HG03575 (cell line): ENCODE measurements around the gene ZNF598.
A peak's percentile ranks its signal among the peaks of the same experiment; 100 is the strongest.

Experiments used
- ATAC-seq: cut with Tn5 transposase; IDR thresholded peaks from one replicate; pipeline ENCODE4 v1.9.1; 2021; ENCODE audit not compliant: unreplicated experiment, insufficient number of reproducible peaks, low FRiP score; ENCODE audit errors: extremely low read depth

The ZNF598 gene

DNA sequence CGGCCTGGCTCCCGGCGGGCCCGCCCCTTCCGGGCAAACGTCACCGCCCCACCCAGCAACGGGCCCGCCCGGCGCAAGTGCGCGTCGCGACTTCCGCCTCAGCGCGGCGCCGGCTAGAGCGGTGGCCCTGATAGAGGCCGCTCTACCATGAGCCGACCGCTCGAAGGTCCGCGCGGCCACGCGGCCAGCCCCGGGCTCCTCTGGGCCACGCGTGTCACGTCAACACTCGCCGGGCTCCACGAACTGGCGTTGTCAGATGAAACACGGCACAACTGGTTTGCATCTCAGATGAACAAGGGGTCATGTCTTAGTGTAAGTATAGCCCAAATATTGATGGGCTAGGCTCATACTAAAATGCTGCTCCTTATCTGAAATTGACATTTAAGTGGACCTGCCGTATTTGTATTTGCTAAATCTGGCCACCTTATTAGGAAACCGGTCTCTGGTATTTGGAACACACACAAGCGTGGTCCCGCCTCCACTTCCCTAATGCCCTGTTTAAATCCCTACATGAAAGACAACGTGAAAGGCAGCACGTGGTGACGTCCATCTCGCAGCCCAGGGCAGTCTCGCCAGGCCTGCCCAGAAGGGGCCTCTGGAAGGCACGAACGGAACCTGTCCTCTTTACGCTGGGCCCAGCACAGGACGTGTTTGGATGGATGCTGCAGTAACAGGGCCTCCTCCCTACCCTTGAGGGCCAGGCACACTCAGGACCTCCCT is at the start of gene ZNF598:
TSS of gene ZNF598 (minus strand) at position 31 of the 720 bp plus-strand sequence.
- no peak for ATAC-seq

DNA sequence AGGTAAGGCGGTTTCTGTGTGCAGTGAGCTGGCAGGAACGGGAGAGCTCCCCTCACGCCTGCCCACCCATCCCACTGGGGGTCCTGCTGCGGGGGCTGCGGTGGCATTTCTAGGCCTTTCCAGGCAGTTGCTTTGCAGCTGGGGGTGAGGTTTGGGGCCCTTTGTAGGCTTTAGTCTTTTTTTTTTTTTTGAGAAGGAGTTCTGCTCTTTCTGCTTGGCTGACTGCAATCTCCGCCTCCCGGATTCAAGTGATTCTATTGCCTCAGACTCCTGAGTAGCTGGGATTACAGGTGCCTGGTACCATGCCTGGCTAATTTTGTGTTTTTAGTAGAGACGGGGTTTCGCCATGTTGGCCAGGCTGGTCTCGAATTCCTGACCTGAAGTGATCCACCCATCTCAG is 49.3 kb upstream of the ZNF598 start:
- ATAC-seq: no peak

DNA sequence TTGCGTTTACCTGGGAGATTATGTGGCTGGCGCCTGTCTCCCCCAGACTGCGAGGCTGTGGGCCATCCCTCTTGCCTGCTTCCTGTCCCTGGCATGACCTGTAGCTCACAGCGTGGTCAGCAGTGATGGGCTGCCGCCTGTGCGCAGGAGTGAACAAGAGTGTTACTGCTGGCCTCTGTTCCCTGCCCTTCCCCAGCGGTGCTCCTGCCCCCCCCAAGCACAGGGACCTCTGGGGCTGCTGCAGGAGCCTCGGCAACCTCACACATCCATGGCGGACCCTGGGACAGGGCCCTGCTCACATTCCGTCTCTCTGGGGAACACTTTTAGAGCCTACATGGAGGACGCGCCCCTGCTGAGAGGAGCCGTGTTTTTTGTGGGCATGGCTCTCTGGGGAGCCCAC is 48.8 kb upstream of the ZNF598 start:
- ATAC-seq: no peak

DNA sequence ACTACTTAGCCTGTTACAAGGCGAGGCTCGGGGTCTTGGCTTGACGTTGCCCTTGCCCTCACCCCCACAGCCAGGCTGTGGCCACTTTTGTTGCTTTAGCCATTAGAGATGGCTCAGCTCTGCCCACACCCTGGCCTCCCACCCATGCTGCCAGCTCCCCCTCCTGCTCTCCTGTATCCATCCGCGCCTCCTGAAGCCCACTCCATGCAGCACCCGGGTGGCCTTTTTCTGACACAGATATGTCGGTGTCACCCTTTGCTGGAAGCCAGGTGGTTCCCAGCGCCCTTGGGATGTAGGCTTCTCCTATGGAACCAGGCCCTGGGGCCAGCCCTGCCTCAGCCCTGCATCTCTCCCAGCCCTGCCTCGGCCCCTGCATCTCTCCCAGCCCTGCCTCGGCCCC is 47.8 kb upstream of the ZNF598 start:
- no peak for ATAC-seq

GRCh38 chr16:2056681-2057407 is 47.2 kb upstream of the ZNF598 start:
- no peak for ATAC-seq

DNA sequence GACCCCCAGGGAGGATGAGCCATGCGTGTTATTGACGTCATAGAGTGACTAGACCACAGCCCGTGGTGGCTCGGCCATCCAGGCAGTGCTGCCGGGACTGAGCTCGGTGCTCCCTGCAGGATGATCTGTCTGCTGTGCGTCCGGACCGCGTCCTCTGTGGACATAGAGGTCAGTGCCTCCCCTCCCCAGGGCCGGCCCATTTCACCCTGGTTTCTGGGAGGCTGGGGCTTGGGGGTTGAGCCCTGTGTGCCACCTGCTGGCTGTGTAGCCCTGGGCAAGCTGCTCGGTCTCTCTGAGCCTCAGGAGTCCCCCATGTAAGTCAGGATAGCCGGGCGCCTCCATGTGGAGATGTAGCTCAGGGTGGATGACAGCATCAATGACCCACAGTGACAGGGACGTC is 46.5 kb upstream of the ZNF598 start:
- no peak for ATAC-seq

DNA sequence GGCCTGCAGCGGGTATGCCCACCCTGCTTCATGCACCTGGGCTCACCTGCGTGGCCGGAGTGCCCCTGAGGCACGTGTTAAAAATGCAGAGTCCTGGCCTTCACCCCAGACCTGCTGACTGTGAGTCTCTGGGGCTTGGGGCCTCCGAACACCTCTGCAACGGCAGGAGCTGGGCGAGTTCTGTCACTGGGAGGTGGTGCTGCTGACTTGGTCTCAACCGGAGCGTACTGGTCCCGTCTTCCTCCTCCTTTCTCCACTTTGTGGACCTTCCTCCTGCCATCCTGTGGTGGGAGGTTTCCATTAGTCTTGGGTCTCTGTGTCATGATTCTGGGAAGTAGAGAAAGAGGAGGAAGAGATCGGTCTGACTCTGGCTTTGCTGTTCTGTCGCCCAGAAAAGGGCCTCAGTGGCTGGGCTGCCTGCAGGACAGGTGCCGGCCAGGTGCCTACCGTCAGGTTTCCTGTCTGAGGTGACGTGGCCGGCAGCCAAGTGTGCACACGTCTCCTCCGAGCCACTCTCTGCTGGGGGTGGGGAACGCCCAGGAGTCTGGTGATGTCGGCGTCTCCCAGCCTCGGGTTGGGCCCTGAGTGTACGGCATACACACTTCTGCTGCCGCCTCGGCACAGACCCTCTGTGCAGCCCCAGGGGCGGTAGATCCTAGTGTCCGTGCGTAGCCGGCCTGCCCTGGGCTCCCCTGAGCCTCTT is 45.1 kb upstream of the ZNF598 start:
- ATAC-seq: no peak

DNA sequence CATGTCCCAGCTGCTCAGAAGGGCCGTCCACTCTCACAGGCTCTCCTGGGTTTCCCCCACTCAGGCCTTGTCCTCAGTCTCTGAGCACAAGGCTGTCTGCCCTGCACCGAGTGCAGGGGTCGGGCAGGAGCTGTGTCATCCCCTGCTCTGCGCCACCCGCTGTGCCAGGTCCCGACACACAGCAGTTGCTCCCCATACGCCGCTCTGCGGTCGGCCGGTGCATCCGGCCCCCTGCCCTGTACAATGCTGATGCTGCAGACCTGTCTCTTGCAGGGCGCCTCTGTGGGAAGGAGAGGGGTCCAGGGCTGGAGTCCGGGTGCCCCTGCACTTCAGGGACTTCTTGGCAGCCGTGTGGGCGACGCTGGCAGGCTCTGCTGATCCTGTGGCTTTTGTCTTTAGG is 44.3 kb upstream of the ZNF598 start:
- no peak for ATAC-seq

DNA sequence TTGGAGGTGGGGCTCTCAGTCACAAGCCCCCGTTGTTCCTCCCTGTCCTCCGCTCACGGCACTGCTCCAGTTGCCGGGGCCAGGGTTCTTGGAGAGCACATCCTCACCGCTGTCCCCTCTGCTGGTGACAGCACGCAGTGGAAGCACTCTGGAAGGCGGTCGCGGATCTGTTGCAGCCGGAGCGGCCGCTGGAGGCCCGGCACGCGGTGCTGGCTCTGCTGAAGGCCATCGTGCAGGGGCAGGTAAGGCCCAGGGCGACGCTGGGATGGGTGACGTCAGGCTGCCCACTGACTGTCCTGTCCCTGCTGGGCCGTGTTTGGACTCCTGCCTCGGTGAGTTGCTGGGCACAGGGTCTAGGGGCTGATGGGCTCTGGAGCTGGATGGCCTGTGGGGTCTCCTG is 43.6 kb upstream of the ZNF598 start:
- no peak for ATAC-seq

DNA sequence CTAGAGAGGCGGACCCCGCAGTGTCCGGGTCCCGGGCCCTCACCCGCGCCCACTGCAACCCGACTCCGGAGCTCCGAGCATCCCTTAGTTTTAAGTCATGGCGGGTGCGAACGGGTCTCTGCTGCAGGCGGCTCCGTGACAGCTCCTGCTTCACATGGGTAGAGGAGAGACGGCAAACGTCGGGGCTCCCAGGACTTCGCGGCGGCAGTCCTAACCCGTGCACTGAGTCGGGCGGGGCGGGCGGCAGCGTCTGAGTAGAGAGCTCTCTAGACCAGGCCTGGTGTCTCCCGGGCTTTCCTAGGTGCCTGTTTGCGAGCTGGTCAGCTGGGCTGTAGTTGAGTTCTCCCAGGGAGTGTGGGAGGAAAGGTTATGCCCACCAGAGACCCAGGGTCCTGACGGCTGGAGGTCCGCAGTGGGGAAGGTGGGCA is 38.5 kb upstream of the ZNF598 start:
- no peak for ATAC-seq

GRCh38 chr16:2047330-2048115 is 37.9 kb upstream of the ZNF598 start, which contains the start of the genes NTHL1 and TSC2:
NTHL1 (minus strand) TSS chr16:2047834; CDS start chr16:2047823, 11 bp downstream.
TSC2 (plus strand) TSS chr16:2047985; CDS start chr16:2048616, 631 bp downstream.
- ATAC-seq: peak; percentile 86

DNA sequence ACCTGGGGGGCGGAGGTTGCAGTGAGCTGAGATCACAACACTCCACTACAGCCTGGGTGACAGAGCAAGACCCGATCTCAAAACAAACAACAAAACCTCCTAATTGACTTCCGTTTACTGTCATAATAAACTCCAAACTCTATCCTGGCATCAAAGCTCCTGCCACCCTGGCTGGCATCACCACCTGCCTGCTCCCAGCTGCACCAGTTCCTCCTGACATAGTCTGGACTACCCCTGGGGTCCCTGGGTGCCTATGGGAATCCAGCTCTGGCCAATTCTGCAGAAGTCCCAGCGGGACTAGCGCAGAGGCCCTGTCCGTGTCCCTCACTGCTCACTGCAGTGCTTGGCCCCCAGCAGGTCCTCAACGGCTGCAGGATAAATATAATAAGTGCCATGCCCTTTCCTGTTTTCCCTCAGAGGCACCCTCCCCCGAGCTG is 37.3 kb upstream of the ZNF598 start:
- no peak for ATAC-seq

DNA sequence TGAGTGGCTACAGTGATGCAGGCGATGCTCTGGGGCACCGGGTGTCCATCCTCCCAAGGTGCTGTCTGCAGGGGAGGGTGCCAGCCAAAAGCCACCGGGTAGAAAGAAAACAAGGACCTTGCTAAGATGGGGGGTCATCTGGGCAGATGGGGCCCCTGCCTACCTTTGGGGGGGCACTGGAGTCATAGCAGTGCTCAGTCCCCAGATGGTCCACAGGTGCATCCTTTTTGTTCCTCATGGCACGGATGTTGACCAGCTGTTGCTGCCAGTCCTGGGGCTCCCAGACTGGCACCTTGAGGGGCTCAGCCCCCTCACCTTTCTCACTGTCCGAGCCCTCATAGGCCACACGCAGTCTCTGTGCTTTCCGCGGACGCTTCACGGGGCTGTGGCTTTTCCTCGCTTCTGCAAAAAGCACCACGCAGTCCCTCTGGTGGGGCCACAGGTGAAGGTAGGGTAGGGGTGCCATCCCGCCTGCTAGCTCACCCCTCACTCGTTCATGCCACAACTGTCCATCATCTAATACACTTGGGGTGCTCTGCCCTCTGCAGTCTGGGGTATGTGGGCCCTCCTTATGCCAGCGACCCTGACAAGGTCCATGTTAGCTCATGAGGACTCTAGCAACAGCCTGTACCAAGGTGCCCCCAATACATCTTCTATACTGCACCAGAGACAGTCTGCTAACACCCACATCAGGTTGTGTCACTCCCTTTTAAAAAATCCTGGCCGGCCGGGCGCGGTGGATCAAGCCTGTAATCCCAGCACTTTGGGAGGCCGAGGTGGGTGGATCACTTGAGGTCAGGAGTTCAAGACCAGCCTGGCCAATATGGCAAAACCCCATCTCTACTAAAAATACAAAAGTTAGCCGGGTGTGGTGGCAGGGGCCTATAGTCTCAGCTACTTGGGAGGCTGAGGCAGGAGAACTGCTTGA is 36.6 kb upstream of the ZNF598 start:
- no peak for ATAC-seq

DNA sequence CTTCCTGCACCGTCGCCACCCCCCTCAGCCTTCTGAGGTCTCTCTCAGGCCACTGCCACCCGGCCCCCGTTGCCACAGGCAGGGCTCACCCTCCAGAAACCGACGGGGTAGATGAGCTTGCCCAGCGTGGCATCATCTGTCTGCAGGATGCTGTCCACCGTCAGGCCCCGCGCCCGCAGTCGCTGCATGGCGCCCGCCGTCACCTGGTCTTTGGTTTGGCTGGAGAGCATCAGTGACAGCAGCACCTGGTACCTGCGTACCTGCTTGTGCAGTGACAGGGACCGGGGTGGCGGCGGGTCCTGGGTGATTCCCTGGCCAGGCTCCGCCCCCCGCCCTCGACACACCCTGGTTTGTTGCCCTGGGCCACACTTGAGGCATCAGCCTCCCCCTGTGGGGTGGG is 34.9 kb upstream of the ZNF598 start:
- no peak for ATAC-seq

GRCh38 chr16:2043667-2044451 is 34.2 kb upstream of the ZNF598 start:
- ATAC-seq: no peak

GRCh38 chr16:2042986-2043666 is 33.5 kb upstream of the ZNF598 start:
- ATAC-seq: no peak
